ENCODE data around the gene DTX4.
A peak's percentile ranks its signal among the peaks of the same experiment; 100 is the strongest.

The DTX4 gene

DNA sequence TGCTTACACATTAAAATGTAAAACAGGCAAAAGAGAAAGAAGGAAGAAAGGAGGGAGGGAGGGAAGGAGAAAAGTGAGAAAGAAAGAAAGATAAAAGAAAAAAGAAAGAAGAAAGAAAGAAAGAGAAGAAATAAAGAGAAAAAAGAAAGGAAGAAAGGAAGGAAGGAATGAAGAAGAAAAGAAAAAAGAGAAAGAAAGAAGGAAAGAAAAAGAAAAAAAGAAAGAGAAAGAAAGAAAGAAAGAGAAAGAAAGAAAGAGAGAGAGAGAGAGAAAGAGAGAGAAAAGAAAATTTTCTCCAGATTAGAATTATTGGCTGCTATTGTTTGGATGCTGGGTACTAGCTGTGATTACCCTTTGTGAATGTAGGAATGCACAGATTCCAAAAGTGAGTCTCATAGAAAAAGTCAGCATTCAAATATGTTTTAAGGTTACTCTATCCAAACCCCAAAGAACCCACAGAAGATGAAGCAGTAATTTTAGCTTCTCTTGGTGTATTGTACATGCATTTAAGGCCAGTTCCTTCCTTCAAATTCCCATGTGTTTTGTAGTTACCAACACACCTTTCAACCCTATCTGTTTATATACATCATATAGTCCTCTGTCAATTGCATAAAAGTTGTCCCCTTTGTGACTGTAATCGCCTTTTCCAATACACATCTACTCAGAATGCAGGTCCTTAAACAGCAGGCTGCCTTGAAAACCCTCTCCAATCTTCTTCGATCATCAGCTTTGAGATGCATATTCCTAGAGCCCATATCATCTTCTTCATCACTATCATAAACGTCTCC, 30.1 kb upstream of the DTX4 start:
- Mint-ChIP-seq H3K4me1 (peaks cover 32% of the 10 kb centered on the region), H3K27ac (no peak overlapping the region), H3K4me3 (peak overlapping the region; percentile 87), H3K27me3 (ENCODE audit: low read depth, poor library complexity) (peaks cover 75% of the 10 kb centered on the region), H3K36me3 (ENCODE audit: low read depth) (no peaks in the 10 kb centered on the region), H3K9me3 (peaks cover 10% of the 10 kb centered on the region)
- TF ChIP-seq, protein P1, sequence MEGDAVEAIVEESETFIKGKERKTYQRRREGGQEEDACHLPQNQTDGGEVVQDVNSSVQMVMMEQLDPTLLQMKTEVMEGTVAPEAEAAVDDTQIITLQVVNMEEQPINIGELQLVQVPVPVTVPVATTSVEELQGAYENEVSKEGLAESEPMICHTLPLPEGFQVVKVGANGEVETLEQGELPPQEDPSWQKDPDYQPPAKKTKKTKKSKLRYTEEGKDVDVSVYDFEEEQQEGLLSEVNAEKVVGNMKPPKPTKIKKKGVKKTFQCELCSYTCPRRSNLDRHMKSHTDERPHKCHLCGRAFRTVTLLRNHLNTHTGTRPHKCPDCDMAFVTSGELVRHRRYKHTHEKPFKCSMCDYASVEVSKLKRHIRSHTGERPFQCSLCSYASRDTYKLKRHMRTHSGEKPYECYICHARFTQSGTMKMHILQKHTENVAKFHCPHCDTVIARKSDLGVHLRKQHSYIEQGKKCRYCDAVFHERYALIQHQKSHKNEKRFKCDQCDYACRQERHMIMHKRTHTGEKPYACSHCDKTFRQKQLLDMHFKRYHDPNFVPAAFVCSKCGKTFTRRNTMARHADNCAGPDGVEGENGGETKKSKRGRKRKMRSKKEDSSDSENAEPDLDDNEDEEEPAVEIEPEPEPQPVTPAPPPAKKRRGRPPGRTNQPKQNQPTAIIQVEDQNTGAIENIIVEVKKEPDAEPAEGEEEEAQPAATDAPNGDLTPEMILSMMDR (IDR thresholded peaks at IDR 0.05), result no peak
- no peak for DNase-seq

DNA sequence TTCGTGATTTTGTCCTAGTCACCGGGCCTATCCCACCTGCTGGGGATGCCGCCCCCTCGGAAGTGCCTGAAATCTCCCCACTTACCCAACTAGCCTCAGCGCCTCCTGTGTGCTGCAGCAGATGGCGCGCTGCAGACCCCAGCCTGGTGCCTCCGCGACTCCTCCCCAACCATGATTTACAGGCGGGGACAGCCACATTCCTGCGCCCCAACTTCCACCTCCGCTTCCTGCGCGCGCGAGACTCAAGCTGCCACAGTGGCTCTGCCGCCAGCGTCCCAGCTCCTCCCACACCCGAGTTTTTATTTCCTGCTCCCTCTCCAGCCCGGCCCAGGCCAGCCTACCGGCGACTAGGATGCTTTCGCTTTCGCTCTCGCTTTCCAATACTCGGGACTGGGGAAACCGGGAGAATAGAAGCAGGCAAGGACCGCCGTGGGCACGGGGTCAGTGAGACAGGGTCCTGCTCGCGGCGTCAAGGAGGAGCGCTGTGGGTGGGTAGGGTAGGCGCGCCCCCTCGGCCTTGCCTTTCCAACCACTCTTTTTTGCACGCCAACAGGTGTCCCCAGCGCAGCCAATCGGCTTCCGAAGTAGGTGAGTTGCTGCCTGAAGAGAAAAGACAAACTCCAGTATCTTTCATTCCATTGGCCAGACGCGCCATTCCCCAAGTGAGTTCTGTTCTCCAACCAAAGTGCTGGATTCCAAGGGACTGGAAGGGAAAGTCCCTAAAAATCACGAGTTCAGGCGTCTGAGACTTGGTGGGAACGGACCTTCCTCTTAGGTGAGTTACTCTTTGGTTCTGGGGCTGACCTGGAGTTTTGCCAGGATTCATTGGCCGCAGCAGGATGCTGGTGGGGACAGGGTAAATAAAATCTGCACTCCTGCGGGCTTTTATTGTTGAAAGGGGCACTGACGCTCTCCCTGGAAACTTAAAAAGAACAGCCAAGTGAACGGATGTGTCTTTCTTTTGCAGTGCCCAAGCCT, 29.1 kb upstream of the DTX4 start, which contains the start of gene FAM111A:
TSS of gene FAM111A (plus strand) at position 327 of the 978 bp plus-strand sequence. CDS start 6,017 bp downstream, outside the sequence.
- DNase-seq, result peak; percentile 85
- H3K36me3 Mint-ChIP-seq (ENCODE audit: low read depth), result no peaks in the 10 kb centered on the region
- TF ChIP-seq, protein P1 (IDR thresholded peaks at IDR 0.05), result peak; percentile 32
- H3K27ac Mint-ChIP-seq, result no peak within 1 kb of the TSS
- H3K4me3 Mint-ChIP-seq, result peak within 1 kb of the TSS; percentile 87
- H3K9me3 Mint-ChIP-seq, result peaks cover 10% of the 10 kb centered on the region
- peaks cover 66% of the 10 kb centered on the region for H3K27me3 Mint-ChIP-seq (ENCODE audit: low read depth, poor library complexity)
- peaks cover 32% of the 10 kb centered on the region for H3K4me1 Mint-ChIP-seq

DNA sequence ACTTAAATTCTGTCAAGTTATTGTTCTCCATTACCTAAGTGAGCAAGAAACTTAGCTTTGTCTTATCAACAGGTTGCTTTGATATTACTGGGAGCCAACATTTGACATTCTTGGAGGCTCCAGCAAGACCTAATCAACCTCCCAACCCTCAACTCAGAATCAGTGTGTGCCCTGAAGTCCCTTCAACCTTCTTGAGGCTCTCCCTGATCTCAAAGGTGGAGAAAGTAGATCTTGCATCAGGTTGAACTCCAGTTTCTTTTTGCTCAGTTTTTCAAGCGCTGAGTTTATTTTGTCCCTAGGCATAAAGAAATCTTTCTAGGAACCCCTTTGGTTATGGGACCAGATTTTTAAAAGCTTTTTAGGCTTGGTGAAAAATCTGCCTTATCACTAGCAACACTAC, 27.8 kb upstream of the DTX4 start:
- no peaks in the 10 kb centered on the region for H3K36me3 Mint-ChIP-seq (ENCODE audit: low read depth)

DNA sequence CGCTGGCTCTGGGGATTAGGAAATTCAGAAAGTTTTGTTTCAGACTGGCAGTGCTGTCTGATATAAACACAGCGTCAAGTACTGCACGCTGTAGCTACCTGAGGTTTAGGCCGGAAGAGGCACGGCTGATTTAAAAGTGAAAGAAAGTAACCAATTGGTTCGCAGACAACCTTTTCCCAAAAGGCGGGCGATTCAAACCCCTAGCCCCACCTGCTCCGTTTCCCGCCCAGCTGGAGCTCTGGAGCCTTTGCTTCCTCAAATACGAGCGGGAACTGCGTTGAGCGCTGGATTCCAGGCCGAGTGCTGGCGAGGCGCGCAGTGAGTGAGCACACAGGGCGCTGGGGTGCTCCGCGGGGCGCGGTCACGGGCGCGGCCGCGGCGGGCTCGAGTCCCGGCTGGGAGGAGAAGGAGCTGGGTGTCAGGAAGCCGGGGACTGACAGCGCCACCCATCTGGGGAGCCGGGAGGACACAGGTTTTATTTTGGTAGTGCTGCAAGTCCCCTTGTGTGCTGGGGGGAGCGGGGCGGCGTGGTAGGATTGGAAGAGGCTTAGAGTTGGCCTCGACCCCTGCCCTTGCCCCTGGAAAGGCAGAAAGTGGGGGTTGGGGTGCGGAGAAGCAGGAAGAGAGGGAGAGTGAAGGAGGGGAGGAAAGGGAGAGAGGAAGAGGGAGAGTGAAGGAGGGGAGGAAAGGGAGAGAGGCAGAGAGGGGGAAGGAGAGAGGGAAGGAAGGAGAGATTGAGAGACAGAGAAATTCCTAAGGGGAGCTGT, 27.2 kb upstream of the DTX4 start:
- H3K4me1 Mint-ChIP-seq, result peaks cover 32% of the 10 kb centered on the region
- H3K9me3 Mint-ChIP-seq, result peaks cover 10% of the 10 kb centered on the region
- peak; percentile 57 for DNase-seq
- TF ChIP-seq, protein P1 (IDR thresholded peaks at IDR 0.05), result no peak
- peaks cover 58% of the 10 kb centered on the region for H3K27me3 Mint-ChIP-seq (ENCODE audit: low read depth, poor library complexity)
- no peak overlapping the region for H3K27ac Mint-ChIP-seq
- no peaks in the 10 kb centered on the region for H3K36me3 Mint-ChIP-seq (ENCODE audit: low read depth)
- H3K4me3 Mint-ChIP-seq, result peak overlapping the region; percentile 71

More for the DNA sequence above, 27.8 kb upstream of the DTX4 start:
- no peak overlapping the region for H3K27ac Mint-ChIP-seq
- H3K4me1 Mint-ChIP-seq, result peaks cover 32% of the 10 kb centered on the region
- H3K4me3 Mint-ChIP-seq, result peak overlapping the region; percentile 87
- DNase-seq, result no peak
- TF ChIP-seq, protein P1 (IDR thresholded peaks at IDR 0.05), result no peak
- H3K9me3 Mint-ChIP-seq, result peaks cover 10% of the 10 kb centered on the region
- H3K27me3 Mint-ChIP-seq (ENCODE audit: low read depth, poor library complexity), result peaks cover 58% of the 10 kb centered on the region

DNA sequence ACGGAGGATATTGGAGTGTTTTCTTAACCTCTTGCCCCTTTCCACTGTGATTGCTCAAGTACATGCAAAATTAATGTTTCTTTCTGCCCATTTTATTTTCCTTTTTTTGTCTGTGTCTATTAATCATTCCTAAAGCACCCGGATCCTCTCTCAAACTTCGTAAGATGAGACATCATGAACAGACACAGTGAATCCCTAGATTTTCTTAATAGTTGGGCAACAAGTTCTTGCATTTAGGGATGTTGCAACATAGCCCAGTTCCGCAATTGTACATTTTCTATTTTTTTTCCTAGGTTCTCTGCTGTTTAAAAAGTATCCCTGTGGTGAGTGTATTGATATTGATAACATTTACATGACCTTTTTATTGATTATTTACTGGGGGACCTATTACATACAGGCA, 26.4 kb upstream of the DTX4 start:
- TF ChIP-seq, protein P1 (IDR thresholded peaks at IDR 0.05), result no peak
- peaks cover 58% of the 10 kb centered on the region for H3K27me3 Mint-ChIP-seq (ENCODE audit: low read depth, poor library complexity)
- H3K9me3 Mint-ChIP-seq, result peaks cover 10% of the 10 kb centered on the region
- H3K36me3 Mint-ChIP-seq (ENCODE audit: low read depth), result no peaks in the 10 kb centered on the region
- H3K27ac Mint-ChIP-seq, result no peak overlapping the region
- no peak for DNase-seq
- H3K4me1 Mint-ChIP-seq, result peaks cover 32% of the 10 kb centered on the region
- peak overlapping the region; percentile 71 for H3K4me3 Mint-ChIP-seq
